Measurements from ENCODE around the gene PDE5A. TPM values are rescaled to one million over a fixed set of nuclear protein-coding genes. Genes with fewer than 3 reads are reported as not detected.

Gene PDE5A
- total RNA-seq, 1 experiment from 2014 or later: 0.30 TPM

GRCh38 chr4:119589165-119589564, 39.4 kb downstream of the PDE5A start:
- Histone ChIP-seq H3K4me3 (ENCODE audit: low read length) (no peak overlapping the region), H3K27ac (ENCODE audit: low read length) (no peak overlapping the region), H4K20me1 (ENCODE audit: insufficient read depth, low read depth, low read length) (no peaks in the 10 kb centered on the region), H3K36me3 (ENCODE audit: insufficient read depth, low read length) (no peaks in the 10 kb centered on the region), H3K9me3 (ENCODE audit: low read length) (no peaks in the 10 kb centered on the region), H2AFZ (ENCODE audit: low read length) (no peak overlapping the region), H3K9ac (ENCODE audit: low read length) (no peak overlapping the region), H3K27me3 (ENCODE audit: low read length) (no peaks in the 10 kb centered on the region), H3K9me2 (replicated peaks; ENCODE audit: insufficient read depth, low read length) (no peaks in the 10 kb centered on the region), H3K79me2 (ENCODE audit: low read length) (no peaks in the 10 kb centered on the region), H3K4me1 (ENCODE audit: low read length) (no peaks in the 10 kb centered on the region), H3K4me2 (ENCODE audit: low read depth, low read length, poor library complexity, severe bottlenecking) (no peak overlapping the region)
- no peak for DNase-seq

DNA sequence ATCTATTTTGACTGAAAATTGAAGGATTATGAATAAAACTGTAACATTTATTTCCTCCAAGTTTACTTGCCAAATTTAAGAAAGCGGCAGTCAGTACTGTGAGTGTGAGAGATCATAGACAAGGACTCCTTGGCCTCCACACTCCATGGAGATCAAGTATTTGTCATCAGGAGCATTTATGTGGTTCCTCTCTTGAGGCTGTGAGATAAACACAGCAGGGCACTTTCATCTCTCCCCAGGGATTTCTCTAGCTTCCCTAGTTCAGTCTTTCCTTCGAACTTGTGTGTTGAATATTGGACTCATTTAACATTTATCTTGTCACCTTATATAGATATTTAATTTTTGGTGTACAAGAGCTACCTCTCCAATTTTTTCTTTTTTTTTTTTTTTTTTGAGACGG, 40.8 kb downstream of the PDE5A start:
- no peak overlapping the region for H3K4me3 ChIP-seq (ENCODE audit: low read length)
- H3K79me2 ChIP-seq (ENCODE audit: low read length): no peaks in the 10 kb centered on the region
- H3K36me3 ChIP-seq (ENCODE audit: insufficient read depth, low read length): no peaks in the 10 kb centered on the region
- H3K9me2 ChIP-seq (replicated peaks; ENCODE audit: insufficient read depth, low read length): no peaks in the 10 kb centered on the region
- peak; percentile 29 for DNase-seq
- no peak overlapping the region for H2AFZ ChIP-seq (ENCODE audit: low read length)
- H3K9ac ChIP-seq (ENCODE audit: low read length): no peak overlapping the region
- H4K20me1 ChIP-seq (ENCODE audit: insufficient read depth, low read depth, low read length): no peaks in the 10 kb centered on the region
- no peak overlapping the region for H3K27ac ChIP-seq (ENCODE audit: low read length)
- H3K9me3 ChIP-seq (ENCODE audit: low read length): no peaks in the 10 kb centered on the region
- H3K27me3 ChIP-seq (ENCODE audit: low read length): no peaks in the 10 kb centered on the region
- no peaks in the 10 kb centered on the region for H3K4me1 ChIP-seq (ENCODE audit: low read length)
- H3K4me2 ChIP-seq (ENCODE audit: low read depth, low read length, poor library complexity, severe bottlenecking): no peak overlapping the region

GRCh38 chr4:119585771-119586170, 42.8 kb downstream of the PDE5A start:
- H3K9me2 ChIP-seq (replicated peaks; ENCODE audit: insufficient read depth, low read length): no peaks in the 10 kb centered on the region
- H3K4me1 ChIP-seq (ENCODE audit: low read length): no peaks in the 10 kb centered on the region
- H3K27ac ChIP-seq (ENCODE audit: low read length): no peak overlapping the region
- H4K20me1 ChIP-seq (ENCODE audit: insufficient read depth, low read depth, low read length): no peaks in the 10 kb centered on the region
- no peak overlapping the region for H2AFZ ChIP-seq (ENCODE audit: low read length)
- no peak overlapping the region for H3K4me3 ChIP-seq (ENCODE audit: low read length)
- H3K79me2 ChIP-seq (ENCODE audit: low read length): no peaks in the 10 kb centered on the region
- H3K9me3 ChIP-seq (ENCODE audit: low read length): no peaks in the 10 kb centered on the region
- DNase-seq: peak; percentile 16
- no peaks in the 10 kb centered on the region for H3K27me3 ChIP-seq (ENCODE audit: low read length)
- H3K9ac ChIP-seq (ENCODE audit: low read length): no peak overlapping the region
- H3K4me2 ChIP-seq (ENCODE audit: low read depth, low read length, poor library complexity, severe bottlenecking): no peak overlapping the region
- no peaks in the 10 kb centered on the region for H3K36me3 ChIP-seq (ENCODE audit: insufficient read depth, low read length)

GRCh38 chr4:119581190-119581873, 47.3 kb downstream of the PDE5A start:
- H3K4me3 ChIP-seq (ENCODE audit: low read length): no peak overlapping the region
- no peaks in the 10 kb centered on the region for H3K9me2 ChIP-seq (replicated peaks; ENCODE audit: insufficient read depth, low read length)
- H3K4me2 ChIP-seq (ENCODE audit: low read depth, low read length, poor library complexity, severe bottlenecking): no peak overlapping the region
- no peak overlapping the region for H2AFZ ChIP-seq (ENCODE audit: low read length)
- no peaks in the 10 kb centered on the region for H3K4me1 ChIP-seq (ENCODE audit: low read length)
- DNase-seq: no peak
- no peaks in the 10 kb centered on the region for H3K27me3 ChIP-seq (ENCODE audit: low read length)
- no peaks in the 10 kb centered on the region for H3K9me3 ChIP-seq (ENCODE audit: low read length)
- H3K36me3 ChIP-seq (ENCODE audit: insufficient read depth, low read length): no peaks in the 10 kb centered on the region
- H3K9ac ChIP-seq (ENCODE audit: low read length): no peak overlapping the region
- no peak overlapping the region for H3K27ac ChIP-seq (ENCODE audit: low read length)
- H4K20me1 ChIP-seq (ENCODE audit: insufficient read depth, low read depth, low read length): no peaks in the 10 kb centered on the region
- no peaks in the 10 kb centered on the region for H3K79me2 ChIP-seq (ENCODE audit: low read length)

DNA sequence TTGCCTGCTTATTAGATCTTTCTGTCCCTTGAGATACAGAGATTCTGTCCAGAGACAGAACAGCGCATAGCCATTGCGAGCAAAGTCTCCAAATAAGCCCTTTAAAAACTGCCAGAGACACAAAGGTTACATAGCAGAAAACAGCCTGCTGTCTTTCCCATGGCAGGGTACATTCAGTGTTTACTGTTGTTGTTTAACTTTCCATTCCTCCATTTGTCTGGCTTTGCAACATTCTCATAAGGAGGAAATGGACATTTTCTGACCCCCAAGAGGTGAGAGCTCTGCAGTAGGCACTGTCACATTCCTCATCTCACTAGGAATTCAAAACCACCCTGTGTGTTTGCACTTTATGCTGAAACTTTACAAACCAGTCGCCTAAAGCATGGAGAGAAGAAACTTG, 48.3 kb downstream of the PDE5A start:
- no peak overlapping the region for H3K27ac ChIP-seq (ENCODE audit: low read length)
- H3K27me3 ChIP-seq (ENCODE audit: low read length): no peaks in the 10 kb centered on the region
- H3K4me3 ChIP-seq (ENCODE audit: low read length): no peak overlapping the region
- no peaks in the 10 kb centered on the region for H3K4me1 ChIP-seq (ENCODE audit: low read length)
- H4K20me1 ChIP-seq (ENCODE audit: insufficient read depth, low read depth, low read length): no peaks in the 10 kb centered on the region
- no peaks in the 10 kb centered on the region for H3K9me2 ChIP-seq (replicated peaks; ENCODE audit: insufficient read depth, low read length)
- no peaks in the 10 kb centered on the region for H3K79me2 ChIP-seq (ENCODE audit: low read length)
- H3K36me3 ChIP-seq (ENCODE audit: insufficient read depth, low read length): no peaks in the 10 kb centered on the region
- DNase-seq: no peak
- H2AFZ ChIP-seq (ENCODE audit: low read length): no peak overlapping the region
- no peak overlapping the region for H3K9ac ChIP-seq (ENCODE audit: low read length)
- no peak overlapping the region for H3K4me2 ChIP-seq (ENCODE audit: low read depth, low read length, poor library complexity, severe bottlenecking)
- no peaks in the 10 kb centered on the region for H3K9me3 ChIP-seq (ENCODE audit: low read length)

DNA sequence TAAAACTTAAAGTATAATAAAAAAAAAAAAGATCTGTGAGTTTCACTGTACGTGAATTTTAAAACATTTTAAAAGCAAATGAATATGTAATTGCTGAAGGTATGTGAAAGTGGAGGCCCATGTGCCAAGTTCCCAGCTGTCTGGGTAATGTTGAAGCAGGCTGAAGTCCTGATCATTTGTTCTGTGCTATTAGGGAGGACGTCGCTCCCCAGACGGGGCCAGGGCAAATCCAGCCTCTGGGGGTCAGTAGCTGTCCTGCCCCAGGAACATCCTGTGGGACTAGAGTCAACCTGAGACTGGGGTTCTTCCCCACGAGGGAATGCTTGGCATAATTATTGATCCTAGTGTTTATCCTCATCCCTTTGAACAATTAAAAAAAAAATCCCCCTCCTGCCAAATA, 48.8 kb downstream of the PDE5A start:
- Histone ChIP-seq H3K79me2 (ENCODE audit: low read length) (no peaks in the 10 kb centered on the region), H3K27me3 (ENCODE audit: low read length) (no peaks in the 10 kb centered on the region), H3K4me2 (ENCODE audit: low read depth, low read length, poor library complexity, severe bottlenecking) (no peak overlapping the region), H4K20me1 (ENCODE audit: insufficient read depth, low read depth, low read length) (no peaks in the 10 kb centered on the region), H3K9ac (ENCODE audit: low read length) (no peak overlapping the region), H3K36me3 (ENCODE audit: insufficient read depth, low read length) (no peaks in the 10 kb centered on the region), H3K4me1 (ENCODE audit: low read length) (no peaks in the 10 kb centered on the region), H3K4me3 (ENCODE audit: low read length) (no peak overlapping the region), H3K9me3 (ENCODE audit: low read length) (no peaks in the 10 kb centered on the region), H3K27ac (ENCODE audit: low read length) (no peak overlapping the region), H2AFZ (ENCODE audit: low read length) (no peak overlapping the region), H3K9me2 (replicated peaks; ENCODE audit: insufficient read depth, low read length) (no peaks in the 10 kb centered on the region)
- no peak for DNase-seq

- H3K36me3 ChIP-seq (ENCODE audit: insufficient read depth, low read length): no peaks in the 10 kb centered on the region
- no peaks in the 10 kb centered on the region for H3K9me2 ChIP-seq (replicated peaks; ENCODE audit: insufficient read depth, low read length)
- no peak overlapping the region for H3K9ac ChIP-seq (ENCODE audit: low read length)
- no peaks in the 10 kb centered on the region for H4K20me1 ChIP-seq (ENCODE audit: insufficient read depth, low read depth, low read length)
- H3K4me3 ChIP-seq (ENCODE audit: low read length): no peak overlapping the region
- DNase-seq: no peak
- H3K4me2 ChIP-seq (ENCODE audit: low read depth, low read length, poor library complexity, severe bottlenecking): no peak overlapping the region
- no peaks in the 10 kb centered on the region for H3K27me3 ChIP-seq (ENCODE audit: low read length)
- H3K9me3 ChIP-seq (ENCODE audit: low read length): no peaks in the 10 kb centered on the region
- H3K27ac ChIP-seq (ENCODE audit: low read length): no peak overlapping the region
- no peaks in the 10 kb centered on the region for H3K4me1 ChIP-seq (ENCODE audit: low read length)
- H2AFZ ChIP-seq (ENCODE audit: low read length): no peak overlapping the region
- H3K79me2 ChIP-seq (ENCODE audit: low read length): no peaks in the 10 kb centered on the region
These were observed 58.2 kb downstream of the PDE5A start for GRCh38 chr4:119570401-119570800.

DNA sequence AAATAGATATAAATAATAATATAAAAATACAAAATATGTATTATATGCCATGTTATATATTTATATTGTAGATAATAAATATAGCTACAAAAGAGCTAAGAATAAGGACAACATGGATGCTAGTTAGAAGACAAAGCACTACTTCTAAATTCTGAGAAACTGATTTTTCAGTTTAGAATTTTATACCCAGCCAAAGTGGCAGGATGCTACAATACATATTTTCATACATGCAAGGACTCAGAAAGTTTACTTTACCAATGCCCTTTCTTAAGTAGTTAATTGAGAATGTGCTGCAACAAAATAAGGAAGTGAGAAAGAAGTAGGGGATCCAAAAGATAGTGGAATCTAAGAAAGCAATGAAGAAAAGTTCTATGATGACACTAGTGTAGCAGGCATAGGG, 64.5 kb downstream of the PDE5A start:
- no peak overlapping the region for H3K4me2 ChIP-seq (ENCODE audit: low read depth, low read length, poor library complexity, severe bottlenecking)

More for the DNA sequence above, 64.5 kb downstream of the PDE5A start:
- no peaks in the 10 kb centered on the region for H3K9me2 ChIP-seq (replicated peaks; ENCODE audit: insufficient read depth, low read length)
- H3K27ac ChIP-seq (ENCODE audit: low read length): no peak overlapping the region
- H3K4me3 ChIP-seq (ENCODE audit: low read length): no peak overlapping the region
- H3K9me3 ChIP-seq (ENCODE audit: low read length): no peaks in the 10 kb centered on the region
- no peaks in the 10 kb centered on the region for H4K20me1 ChIP-seq (ENCODE audit: insufficient read depth, low read depth, low read length)
- no peak overlapping the region for H2AFZ ChIP-seq (ENCODE audit: low read length)
- H3K79me2 ChIP-seq (ENCODE audit: low read length): no peaks in the 10 kb centered on the region
- no peaks in the 10 kb centered on the region for H3K4me1 ChIP-seq (ENCODE audit: low read length)
- peak; percentile 29 for DNase-seq
- no peak overlapping the region for H3K9ac ChIP-seq (ENCODE audit: low read length)
- peaks cover 3% of the 10 kb centered on the region; the same call in 1 of the 2 replicates for H3K27me3 ChIP-seq (ENCODE audit: low read length)
- no peaks in the 10 kb centered on the region for H3K36me3 ChIP-seq (ENCODE audit: insufficient read depth, low read length)

All from Karpas-422 (cell line).